HG03097 (cell line): ENCODE data around the gene ARHGAP42.
A peak's percentile ranks its signal among the peaks of the same experiment; 100 is the strongest.

Experiments
- ATAC-seq: cut with Tn5 transposase; IDR thresholded peaks from one replicate; pipeline ENCODE4 v1.9.1; 2021; ENCODE audit not compliant: unreplicated experiment, low FRiP score

The ARHGAP42 gene

GRCh38 chr11:100902454-100903141 is 215.5 kb downstream of the ARHGAP42 start:
- no peak for ATAC-seq

GRCh38 chr11:100903284-100903683 is 216.2 kb downstream of the ARHGAP42 start:
- no peak for ATAC-seq

- ATAC-seq: no peak
Measured at GRCh38 chr11:100905684-100906083, 218.6 kb downstream of the ARHGAP42 start.

- peak; percentile 52 for ATAC-seq
Measured at GRCh38 chr11:100908746-100909145, 221.7 kb downstream of the ARHGAP42 start.

- ATAC-seq: peak; percentile 86
Measured at GRCh38 chr11:100910808-100911207, 223.7 kb downstream of the ARHGAP42 start.

GRCh38 chr11:100914415-100915110 is 227.5 kb downstream of the ARHGAP42 start:
- ATAC-seq: no peak

- no peak for ATAC-seq
Measured at GRCh38 chr11:100918551-100919500, 231.7 kb downstream of the ARHGAP42 start.

GRCh38 chr11:100920593-100920992 is 233.5 kb downstream of the ARHGAP42 start:
- ATAC-seq: no peak

- no peak for ATAC-seq
Measured at GRCh38 chr11:100922121-100922520, 235.0 kb downstream of the ARHGAP42 start.

- ATAC-seq: no peak
Measured at GRCh38 chr11:100923555-100923954, 236.5 kb downstream of the ARHGAP42 start.

- ATAC-seq: peak; percentile 63
Measured at GRCh38 chr11:100925935-100926334, 238.8 kb downstream of the ARHGAP42 start.

GRCh38 chr11:100927579-100927978 is 240.5 kb downstream of the ARHGAP42 start:
- ATAC-seq: no peak

GRCh38 chr11:100928426-100928825 is 241.3 kb downstream of the ARHGAP42 start:
- no peak for ATAC-seq

- no peak for ATAC-seq
Measured at GRCh38 chr11:100929377-100929776, 242.3 kb downstream of the ARHGAP42 start.

- no peak for ATAC-seq
Measured at GRCh38 chr11:100930185-100930778, 243.2 kb downstream of the ARHGAP42 start.

- ATAC-seq: no peak
Measured at GRCh38 chr11:100932474-100933100, 245.5 kb downstream of the ARHGAP42 start.

GRCh38 chr11:100936781-100937180 is 249.7 kb downstream of the ARHGAP42 start:
- no peak for ATAC-seq

GRCh38 chr11:100939571-100939970 is 252.5 kb downstream of the ARHGAP42 start:
- no peak for ATAC-seq

GRCh38 chr11:100940111-100940510 is 253.0 kb downstream of the ARHGAP42 start:
- no peak for ATAC-seq

- ATAC-seq: no peak
Measured at GRCh38 chr11:100941033-100941432, 253.9 kb downstream of the ARHGAP42 start.
